Left ventricle myocardium inferior (tissue), 1 donor: ENCODE measurements around the gene ABTB1. TPM values are rescaled to one million over a fixed set of nuclear protein-coding genes. Genes with fewer than 3 reads are reported as not detected.
A peak's percentile ranks its signal among the peaks of the same experiment; 100 is the strongest.

Experiments
- DNase-seq: peaks from one replicate; pipeline ENCODE4 v3.0.0-alpha.2; 2020
- H3K27ac ChIP-seq: fragments of 200-600 bp; replicated peaks from 2 replicates; pipeline ENCODE4 v1.8.0; 2021
- H3K27me3 ChIP-seq: fragments of 200-600 bp; 2 replicates; pipeline ENCODE4 v1.8.0; 2021; ENCODE audit warnings: low read depth
- H3K36me3 ChIP-seq: fragments of 200-600 bp; 2 replicates; pipeline ENCODE4 v1.8.0; 2021
- H3K4me1 ChIP-seq: fragments of 200-600 bp; 2 replicates; pipeline ENCODE4 v1.8.0; 2021
- H3K4me3 ChIP-seq: fragments of 200-600 bp; 2 replicates; pipeline ENCODE4 v1.8.0; 2021; ENCODE audit warnings: mild to moderate bottlenecking, moderate library complexity
- H3K9me3 ChIP-seq: fragments of 200-600 bp; replicated peaks from 2 replicates; pipeline ENCODE4 v1.8.0; 2021
- CTCF ChIP-seq: fragments of 200-600 bp; IDR thresholded peaks from 2 replicates; pipeline ENCODE4 v1.8.0; 2021; ENCODE audit warnings: antibody characterized with exemption, mild to moderate bottlenecking, borderline replicate concordance
- intact Hi-C: fragments of 100-400 bp; cut with micrococcal nuclease; formaldehyde crosslinking; loops from one replicate; pipeline ENCODE4 v1.11.0; 2022
- total RNA-seq: library from RNA; stranded (reverse); fragmentation: NEBNext Ultra II Directional; extraction: Animal tissue kit (Norgen Biotek cat#: 25700); gene quantifications from one replicate; pipeline ENCODE4 v1.2.1, GENCODE V29; 2021
- donor health status: DM: no; HTN: yes; CAD: no; lungs with severe emphysema.

The ABTB1 gene
- total RNA-seq, 1 donor from 2014 or later = 29.9 TPM

- intact Hi-C loops = no loop called here
- no peaks in the 10 kb centered on the region for H3K27me3 ChIP-seq
- peaks cover 31% of the 10 kb centered on the region for H3K36me3 ChIP-seq
- TF ChIP-seq CTCF = no peak
- H3K4me1 ChIP-seq = peaks cover 89% of the 10 kb centered on the region
- no peaks in the 10 kb centered on the region for H3K9me3 ChIP-seq
- DNase-seq = no peak
- H3K27ac ChIP-seq = peak overlapping the region; percentile 96
- H3K4me3 ChIP-seq = no peak overlapping the region
Observed at GRCh38 chr3:127722091-127722784, 49.5 kb downstream of the ABTB1 start.

GRCh38 chr3:127723011-127723567 is 50.3 kb downstream of the ABTB1 start:
- TF ChIP-seq CTCF = no peak
- no peak for DNase-seq
- H3K27me3 ChIP-seq = no peaks in the 10 kb centered on the region
- H3K27ac ChIP-seq = peak overlapping the region; percentile 96
- H3K9me3 ChIP-seq = no peaks in the 10 kb centered on the region
- intact Hi-C loops = no loop called here
- no peak overlapping the region for H3K4me3 ChIP-seq
- peaks cover 83% of the 10 kb centered on the region for H3K4me1 ChIP-seq
- H3K36me3 ChIP-seq = peaks cover 31% of the 10 kb centered on the region

- no peak for TF ChIP-seq CTCF
- Histone ChIP-seq H3K36me3 (peaks cover 13% of the 10 kb centered on the region), H3K4me3 (no peak overlapping the region), H3K4me1 (peaks cover 82% of the 10 kb centered on the region), H3K27me3 (no peaks in the 10 kb centered on the region), H3K9me3 (no peaks in the 10 kb centered on the region), H3K27ac (peak overlapping the region; percentile 96)
- no peak for DNase-seq
- intact Hi-C loops = no loop called here
Observed at GRCh38 chr3:127726894-127727293, 54.1 kb downstream of the ABTB1 start.

GRCh38 chr3:127728417-127729015 is 55.8 kb downstream of the ABTB1 start:
- Histone ChIP-seq H3K4me3 (no peak overlapping the region), H3K27me3 (no peaks in the 10 kb centered on the region), H3K36me3 (peaks cover 11% of the 10 kb centered on the region), H3K27ac (peak overlapping the region; percentile 96), H3K4me1 (peaks cover 81% of the 10 kb centered on the region), H3K9me3 (no peaks in the 10 kb centered on the region)
- DNase-seq = no peak
- TF ChIP-seq CTCF = no peak
- intact Hi-C loops = no loop called here

GRCh38 chr3:127729556-127730056 is 56.9 kb downstream of the ABTB1 start:
- H3K9me3 ChIP-seq = no peaks in the 10 kb centered on the region
- peak overlapping the region; percentile 96 for H3K27ac ChIP-seq
- TF ChIP-seq CTCF = no peak
- H3K4me1 ChIP-seq = peaks cover 85% of the 10 kb centered on the region
- H3K27me3 ChIP-seq = no peaks in the 10 kb centered on the region
- intact Hi-C loops = no loop called here
- peaks cover 11% of the 10 kb centered on the region for H3K36me3 ChIP-seq
- DNase-seq = no peak
- H3K4me3 ChIP-seq = no peak overlapping the region
